ENCODE results near the gene PRELID2. TPM values are rescaled to one million over a fixed set of nuclear protein-coding genes. Genes with fewer than 3 reads are reported as not detected.
"Not testable (repeated sequence)": the region's sequence is repeated elsewhere in the genome, so short reads cannot be mapped to it uniquely, and the experiment has no call there.

The PRELID2 gene
- total and polyA plus RNA-seq, 2 donors, result 3.1 to 6.6 TPM

- Histone ChIP-seq H3K27me3 (ENCODE audit: control insufficient read depth in 2 of 2, insufficient read depth in 1 of 2, low read length in 1 of 2) (no peaks in the 10 kb centered on the region), H3K9me3 (ENCODE audit: control insufficient read depth in 2 of 2, insufficient read depth in 1 of 2, low read length in 1 of 2) (no peaks in the 10 kb centered on the region), H3K4me3 (ENCODE audit: low read length in 2 of 2) (no peak overlapping the region), H3K27ac (ENCODE audit: low read depth in 1 of 2, low read length in 1 of 2) (no peak overlapping the region), H3K36me3 (ENCODE audit: control insufficient read depth in 2 of 2, insufficient read depth in 2 of 2, low read length in 1 of 2) (no peaks in the 10 kb centered on the region), H3K4me1 (ENCODE audit: control insufficient read depth in 2 of 2, insufficient read depth in 2 of 2, low read length in 2 of 2) (no peaks in the 10 kb centered on the region)
- WGBS, result 96% methylated on average over 2 of the region's 2 CpGs
- no peak for DNase-seq (ENCODE audit: low read depth in 6 of 9, low spot score in 9 of 9)
These were observed 82.6 kb downstream of the PRELID2 start for GRCh38 chr5:145752534-145752933.

- H3K27me3 ChIP-seq (ENCODE audit: control insufficient read depth in 2 of 2, insufficient read depth in 1 of 2, low read length in 1 of 2), result no peaks in the 10 kb centered on the region
- no peak overlapping the region for H3K27ac ChIP-seq (ENCODE audit: low read depth in 1 of 2, low read length in 1 of 2)
- no peak for DNase-seq (ENCODE audit: low read depth in 6 of 9, low spot score in 9 of 9)
- H3K36me3 ChIP-seq (ENCODE audit: control insufficient read depth in 2 of 2, insufficient read depth in 2 of 2, low read length in 1 of 2), result no peaks in the 10 kb centered on the region
- no peaks in the 10 kb centered on the region for H3K4me1 ChIP-seq (ENCODE audit: control insufficient read depth in 2 of 2, insufficient read depth in 2 of 2, low read length in 2 of 2)
- no peaks in the 10 kb centered on the region for H3K9me3 ChIP-seq (ENCODE audit: control insufficient read depth in 2 of 2, insufficient read depth in 1 of 2, low read length in 1 of 2)
- no peak overlapping the region for H3K4me3 ChIP-seq (ENCODE audit: low read length in 2 of 2)
These were observed 84.9 kb downstream of the PRELID2 start for GRCh38 chr5:145750199-145750598.

GRCh38 chr5:145743396-145744061, 91.6 kb downstream of the PRELID2 start:
- H3K27ac ChIP-seq (ENCODE audit: low read depth in 1 of 2, low read length in 1 of 2), result peak overlapping the region in 1 of 2 donors; percentile 18
- H3K4me1 ChIP-seq (ENCODE audit: control insufficient read depth in 2 of 2, insufficient read depth in 2 of 2, low read length in 2 of 2), result no peaks in the 10 kb centered on the region
- H3K36me3 ChIP-seq (ENCODE audit: control insufficient read depth in 2 of 2, insufficient read depth in 2 of 2, low read length in 1 of 2), result no peaks in the 10 kb centered on the region
- DNase-seq (ENCODE audit: low read depth in 6 of 9, low spot score in 9 of 9), result peak in 2 of 9 donors; percentile 9 to 35
- no peak overlapping the region for H3K4me3 ChIP-seq (ENCODE audit: low read length in 2 of 2)
- H3K9me3 ChIP-seq (ENCODE audit: control insufficient read depth in 2 of 2, insufficient read depth in 1 of 2, low read length in 1 of 2), result no peaks in the 10 kb centered on the region
- H3K27me3 ChIP-seq (ENCODE audit: control insufficient read depth in 2 of 2, insufficient read depth in 1 of 2, low read length in 1 of 2), result no peaks in the 10 kb centered on the region
- 98% methylated on average over 14 of the region's 14 CpGs for WGBS

- no peaks in the 10 kb centered on the region for H3K36me3 ChIP-seq (ENCODE audit: control insufficient read depth in 2 of 2, insufficient read depth in 2 of 2, low read length in 1 of 2)
- no peak overlapping the region for H3K27ac ChIP-seq (ENCODE audit: low read depth in 1 of 2, low read length in 1 of 2)
- no peaks in the 10 kb centered on the region for H3K4me1 ChIP-seq (ENCODE audit: control insufficient read depth in 2 of 2, insufficient read depth in 2 of 2, low read length in 2 of 2)
- no peaks in the 10 kb centered on the region for H3K27me3 ChIP-seq (ENCODE audit: control insufficient read depth in 2 of 2, insufficient read depth in 1 of 2, low read length in 1 of 2)
- H3K4me3 ChIP-seq (ENCODE audit: low read length in 2 of 2), result no peak overlapping the region
- DNase-seq (ENCODE audit: low read depth in 6 of 9, low spot score in 9 of 9), result peak in 1 of 9 donors; percentile 6
- H3K9me3 ChIP-seq (ENCODE audit: control insufficient read depth in 2 of 2, insufficient read depth in 1 of 2, low read length in 1 of 2), result no peaks in the 10 kb centered on the region
These were observed 95.3 kb downstream of the PRELID2 start for GRCh38 chr5:145739843-145740242.

GRCh38 chr5:145738227-145738626, 96.9 kb downstream of the PRELID2 start:
- no peak overlapping the region for H3K4me3 ChIP-seq (ENCODE audit: low read length in 2 of 2)
- no peaks in the 10 kb centered on the region for H3K9me3 ChIP-seq (ENCODE audit: control insufficient read depth in 2 of 2, insufficient read depth in 1 of 2, low read length in 1 of 2)
- no peaks in the 10 kb centered on the region for H3K27me3 ChIP-seq (ENCODE audit: control insufficient read depth in 2 of 2, insufficient read depth in 1 of 2, low read length in 1 of 2)
- no peak for DNase-seq (ENCODE audit: low read depth in 6 of 9, low spot score in 9 of 9)
- H3K4me1 ChIP-seq (ENCODE audit: control insufficient read depth in 2 of 2, insufficient read depth in 2 of 2, low read length in 2 of 2), result no peaks in the 10 kb centered on the region
- no peaks in the 10 kb centered on the region for H3K36me3 ChIP-seq (ENCODE audit: control insufficient read depth in 2 of 2, insufficient read depth in 2 of 2, low read length in 1 of 2)
- H3K27ac ChIP-seq (ENCODE audit: low read depth in 1 of 2, low read length in 1 of 2), result no peak overlapping the region

GRCh38 chr5:145737578-145737977, 97.6 kb downstream of the PRELID2 start:
- Histone ChIP-seq H3K4me3 (ENCODE audit: low read length in 2 of 2) (no peak overlapping the region), H3K9me3 (ENCODE audit: control insufficient read depth in 2 of 2, insufficient read depth in 1 of 2, low read length in 1 of 2) (no peaks in the 10 kb centered on the region), H3K36me3 (ENCODE audit: control insufficient read depth in 2 of 2, insufficient read depth in 2 of 2, low read length in 1 of 2) (no peaks in the 10 kb centered on the region), H3K4me1 (ENCODE audit: control insufficient read depth in 2 of 2, insufficient read depth in 2 of 2, low read length in 2 of 2) (no peaks in the 10 kb centered on the region), H3K27ac (ENCODE audit: low read depth in 1 of 2, low read length in 1 of 2) (no peak overlapping the region), H3K27me3 (ENCODE audit: control insufficient read depth in 2 of 2, insufficient read depth in 1 of 2, low read length in 1 of 2) (no peaks in the 10 kb centered on the region)
- WGBS, result 93% methylated on average over 1 of the region's 1 CpG
- DNase-seq (ENCODE audit: low read depth in 6 of 9, low spot score in 9 of 9), result no peak

- 93% methylated on average over 1 of the region's 1 CpG for WGBS
- not testable (repeated sequence) for H3K9me3 ChIP-seq (ENCODE audit: control insufficient read depth in 2 of 2, insufficient read depth in 1 of 2, low read length in 1 of 2); H3K27ac ChIP-seq (ENCODE audit: low read depth in 1 of 2, low read length in 1 of 2); H3K4me3 ChIP-seq (ENCODE audit: low read length in 2 of 2); H3K36me3 ChIP-seq (ENCODE audit: control insufficient read depth in 2 of 2, insufficient read depth in 2 of 2, low read length in 1 of 2); H3K27me3 ChIP-seq (ENCODE audit: control insufficient read depth in 2 of 2, insufficient read depth in 1 of 2, low read length in 1 of 2); H3K4me1 ChIP-seq (ENCODE audit: control insufficient read depth in 2 of 2, insufficient read depth in 2 of 2, low read length in 2 of 2); DNase-seq (ENCODE audit: low read depth in 6 of 9, low spot score in 9 of 9)
These were observed 105.2 kb downstream of the PRELID2 start for GRCh38 chr5:145729956-145730355.

GRCh38 chr5:145723516-145723915, 111.6 kb downstream of the PRELID2 start:
- Histone ChIP-seq H3K27ac (ENCODE audit: low read depth in 1 of 2, low read length in 1 of 2) (no peak overlapping the region), H3K9me3 (ENCODE audit: control insufficient read depth in 2 of 2, insufficient read depth in 1 of 2, low read length in 1 of 2) (peaks cover 0 to 3% of the 10 kb centered on the region in 2 donors), H3K4me3 (ENCODE audit: low read length in 2 of 2) (no peak overlapping the region), H3K27me3 (ENCODE audit: control insufficient read depth in 2 of 2, insufficient read depth in 1 of 2, low read length in 1 of 2) (no peaks in the 10 kb centered on the region), H3K36me3 (ENCODE audit: control insufficient read depth in 2 of 2, insufficient read depth in 2 of 2, low read length in 1 of 2) (no peaks in the 10 kb centered on the region), H3K4me1 (ENCODE audit: control insufficient read depth in 2 of 2, insufficient read depth in 2 of 2, low read length in 2 of 2) (no peaks in the 10 kb centered on the region)
- WGBS, result 87% methylated on average over 1 of the region's 1 CpG
- DNase-seq (ENCODE audit: low read depth in 6 of 9, low spot score in 9 of 9), result no peak

- H3K36me3 ChIP-seq (ENCODE audit: control insufficient read depth in 2 of 2, insufficient read depth in 2 of 2, low read length in 1 of 2), result no peaks in the 10 kb centered on the region
- 95% methylated on average over 1 of the region's 1 CpG for WGBS
- no peaks in the 10 kb centered on the region for H3K27me3 ChIP-seq (ENCODE audit: control insufficient read depth in 2 of 2, insufficient read depth in 1 of 2, low read length in 1 of 2)
- no peak for DNase-seq (ENCODE audit: low read depth in 6 of 9, low spot score in 9 of 9)
- H3K27ac ChIP-seq (ENCODE audit: low read depth in 1 of 2, low read length in 1 of 2), result no peak overlapping the region
- no peak overlapping the region for H3K4me3 ChIP-seq (ENCODE audit: low read length in 2 of 2)
- no peaks in the 10 kb centered on the region for H3K4me1 ChIP-seq (ENCODE audit: control insufficient read depth in 2 of 2, insufficient read depth in 2 of 2, low read length in 2 of 2)
- H3K9me3 ChIP-seq (ENCODE audit: control insufficient read depth in 2 of 2, insufficient read depth in 1 of 2, low read length in 1 of 2), result no peaks in the 10 kb centered on the region
These were observed 116.2 kb downstream of the PRELID2 start for GRCh38 chr5:145718956-145719355.

GRCh38 chr5:145715412-145715811, 119.7 kb downstream of the PRELID2 start:
- no peak for DNase-seq (ENCODE audit: low read depth in 6 of 9, low spot score in 9 of 9)
- no peak overlapping the region for H3K4me3 ChIP-seq (ENCODE audit: low read length in 2 of 2)
- no peak overlapping the region for H3K27ac ChIP-seq (ENCODE audit: low read depth in 1 of 2, low read length in 1 of 2)
- H3K4me1 ChIP-seq (ENCODE audit: control insufficient read depth in 2 of 2, insufficient read depth in 2 of 2, low read length in 2 of 2), result no peaks in the 10 kb centered on the region
- no peaks in the 10 kb centered on the region for H3K27me3 ChIP-seq (ENCODE audit: control insufficient read depth in 2 of 2, insufficient read depth in 1 of 2, low read length in 1 of 2)
- no peaks in the 10 kb centered on the region for H3K9me3 ChIP-seq (ENCODE audit: control insufficient read depth in 2 of 2, insufficient read depth in 1 of 2, low read length in 1 of 2)
- WGBS, result 98% methylated on average over 1 of the region's 1 CpG
- no peaks in the 10 kb centered on the region for H3K36me3 ChIP-seq (ENCODE audit: control insufficient read depth in 2 of 2, insufficient read depth in 2 of 2, low read length in 1 of 2)
